Iris pigment epithelial cell (primary cell): ENCODE measurements around the gene SRPK3.
"Not testable (repeated sequence)": the region's sequence is repeated elsewhere in the genome, so short reads cannot be mapped to it uniquely, and the experiment has no call there.

Source experiments
- DNase-seq: peaks from one replicate; pipeline ENCODE4 v3.0.0-alpha.2; 2011; ENCODE audit warnings: low read depth

Gene SRPK3

DNA sequence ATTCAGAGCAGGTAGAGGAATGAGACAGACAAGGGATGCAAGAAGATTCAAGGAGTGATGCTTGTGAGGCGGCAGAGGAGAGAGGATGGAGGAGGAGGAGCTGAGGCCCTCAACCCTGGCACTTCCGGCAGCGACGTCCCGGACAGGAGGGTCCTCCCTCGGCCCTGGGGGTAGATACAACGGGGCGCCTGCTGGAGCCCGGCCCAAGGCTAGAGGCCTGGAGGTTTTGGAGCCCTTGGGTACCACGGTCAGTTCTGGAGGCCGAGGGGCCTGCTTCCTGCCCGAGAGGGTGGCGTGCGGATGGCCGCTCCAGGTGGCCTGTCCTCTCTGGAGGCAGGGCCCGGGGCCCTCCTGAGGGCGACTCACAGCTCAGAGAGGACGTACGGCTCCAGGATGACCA lies 27.1 kb downstream of the SRPK3 start:
- DNase-seq, result no peak

DNA sequence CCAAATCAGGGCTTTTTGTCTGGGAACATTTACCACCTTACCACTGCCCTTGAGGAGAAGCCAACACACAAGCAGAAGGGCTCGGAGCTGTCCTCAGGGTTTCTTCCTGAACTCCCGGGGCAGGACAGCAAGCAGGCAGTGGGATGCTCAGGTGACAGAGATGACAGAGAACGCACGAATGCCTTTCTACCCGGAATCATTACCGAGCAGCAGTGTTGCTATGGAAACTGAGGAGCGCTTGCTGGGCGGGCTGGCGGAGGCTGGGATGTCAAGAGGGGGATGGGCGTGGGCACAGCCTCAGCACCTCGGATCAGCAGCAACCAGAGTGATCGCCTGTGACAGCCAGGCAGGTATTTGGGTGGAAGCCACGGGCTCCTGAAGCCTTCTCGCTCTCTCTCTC lies 31.4 kb downstream of the SRPK3 start:
- DNase-seq, result no peak

DNA sequence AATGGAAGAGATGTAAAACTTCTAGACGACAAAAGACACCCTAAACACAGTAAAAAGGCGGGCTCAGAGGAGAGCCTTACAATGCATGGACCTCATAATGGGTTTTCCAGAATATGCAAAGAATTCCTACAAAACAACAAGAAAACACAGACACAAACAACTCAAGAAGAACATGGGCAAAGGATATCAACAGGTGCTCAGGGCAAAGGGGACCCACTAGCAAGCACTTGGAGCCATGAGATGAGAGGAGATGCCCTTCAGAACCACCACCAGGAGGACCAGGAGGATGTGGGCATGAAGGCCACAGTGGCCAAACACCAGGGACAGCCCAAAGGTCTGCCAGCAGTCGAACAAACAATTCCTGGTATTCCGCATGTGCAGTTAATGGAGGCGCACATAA lies 32.3 kb downstream of the SRPK3 start:
- no peak for DNase-seq

DNA sequence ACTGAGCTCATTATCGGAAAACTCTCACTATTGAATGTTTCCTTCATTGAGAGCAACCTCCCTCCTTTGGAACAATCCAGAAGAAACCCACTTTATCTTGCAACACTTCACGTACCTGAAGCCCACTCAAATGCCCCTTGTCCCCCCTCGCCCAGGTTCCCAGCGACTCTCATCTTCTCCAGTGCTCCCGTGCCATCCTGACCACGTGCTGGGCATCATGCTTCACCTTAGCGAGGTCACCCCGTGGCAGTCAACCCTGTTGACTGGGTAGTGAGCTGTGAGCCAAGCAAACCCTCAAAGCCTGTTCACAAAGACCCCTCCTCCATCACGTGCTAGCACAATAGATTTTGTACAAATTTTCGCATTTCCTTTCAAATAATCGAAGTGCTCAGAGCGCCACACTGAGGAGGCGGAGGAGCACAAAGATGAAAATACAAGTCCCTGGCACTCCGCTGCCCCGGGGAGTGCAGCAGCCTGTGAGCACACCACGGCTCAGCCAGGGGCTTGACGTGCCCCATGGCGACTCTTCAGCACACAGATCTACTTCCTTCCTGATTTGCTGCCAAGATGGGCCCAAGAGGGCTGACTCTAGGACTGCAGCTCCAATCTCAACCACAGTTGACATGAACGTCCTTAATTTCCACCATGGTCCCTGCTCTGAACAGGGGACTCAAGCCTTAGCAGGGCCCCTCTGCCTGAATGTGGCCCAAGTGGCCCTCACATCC lies 33.9 kb downstream of the SRPK3 start:
- no peak for DNase-seq

DNA sequence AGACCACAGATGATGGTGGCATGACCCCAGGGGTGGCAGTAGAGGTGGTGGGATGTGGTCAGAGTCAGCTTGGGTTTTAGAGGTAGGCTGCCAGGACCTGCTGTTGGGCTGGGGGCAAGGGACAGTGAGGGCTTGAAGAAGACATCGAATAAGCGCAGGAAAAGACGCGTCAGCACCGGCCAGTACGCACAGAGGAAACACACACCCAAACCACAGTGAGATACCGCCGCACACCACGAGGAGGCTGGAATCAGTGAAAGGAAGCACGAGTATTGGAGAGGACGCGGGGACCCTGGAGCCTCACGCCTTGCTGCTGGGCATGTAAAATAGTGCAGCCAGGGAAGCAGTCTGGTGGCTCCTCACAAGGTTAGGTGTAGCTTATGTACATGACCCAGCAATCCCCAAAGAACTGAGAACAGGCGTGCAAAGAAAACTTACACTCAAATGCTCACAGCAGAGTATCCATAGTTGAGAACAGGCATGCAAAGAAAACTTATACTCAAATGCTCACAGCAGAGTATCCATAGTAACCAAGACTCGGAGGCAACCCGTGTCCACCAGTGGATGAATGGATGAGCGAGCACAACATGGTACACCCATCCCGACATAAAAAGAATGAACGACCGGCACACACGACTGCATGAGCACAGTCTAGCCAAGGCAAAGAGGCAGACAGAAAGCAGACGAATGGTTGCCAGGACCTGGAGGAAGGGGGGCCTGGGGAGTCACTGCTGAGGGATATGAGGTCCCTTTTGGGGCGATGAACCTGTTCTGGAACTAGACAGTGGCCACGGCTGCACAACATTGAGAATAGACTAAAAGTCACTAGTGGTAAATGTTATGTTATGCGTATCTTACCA lies 36.2 kb downstream of the SRPK3 start:
- no peak for DNase-seq

DNA sequence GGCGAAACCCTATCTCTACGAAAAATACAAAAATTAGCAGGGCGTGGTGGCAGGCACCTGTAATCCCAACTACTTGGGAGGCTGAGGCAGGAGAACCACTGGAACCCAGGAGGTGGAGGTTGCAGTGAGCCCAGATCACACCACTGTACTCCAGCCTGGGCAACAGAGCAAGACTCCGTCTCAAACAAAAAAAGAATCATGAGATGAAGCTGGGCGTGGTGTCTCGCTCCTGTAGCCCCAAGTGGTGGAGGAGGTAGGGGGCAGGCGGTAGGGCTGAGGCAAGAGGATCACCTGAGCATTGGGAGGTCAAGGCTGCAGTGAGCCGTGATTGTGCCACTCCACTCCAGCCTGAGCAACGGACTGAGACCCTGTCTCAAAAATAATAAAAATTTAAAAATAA lies 37.2 kb downstream of the SRPK3 start:
- not testable (repeated sequence) for DNase-seq

DNA sequence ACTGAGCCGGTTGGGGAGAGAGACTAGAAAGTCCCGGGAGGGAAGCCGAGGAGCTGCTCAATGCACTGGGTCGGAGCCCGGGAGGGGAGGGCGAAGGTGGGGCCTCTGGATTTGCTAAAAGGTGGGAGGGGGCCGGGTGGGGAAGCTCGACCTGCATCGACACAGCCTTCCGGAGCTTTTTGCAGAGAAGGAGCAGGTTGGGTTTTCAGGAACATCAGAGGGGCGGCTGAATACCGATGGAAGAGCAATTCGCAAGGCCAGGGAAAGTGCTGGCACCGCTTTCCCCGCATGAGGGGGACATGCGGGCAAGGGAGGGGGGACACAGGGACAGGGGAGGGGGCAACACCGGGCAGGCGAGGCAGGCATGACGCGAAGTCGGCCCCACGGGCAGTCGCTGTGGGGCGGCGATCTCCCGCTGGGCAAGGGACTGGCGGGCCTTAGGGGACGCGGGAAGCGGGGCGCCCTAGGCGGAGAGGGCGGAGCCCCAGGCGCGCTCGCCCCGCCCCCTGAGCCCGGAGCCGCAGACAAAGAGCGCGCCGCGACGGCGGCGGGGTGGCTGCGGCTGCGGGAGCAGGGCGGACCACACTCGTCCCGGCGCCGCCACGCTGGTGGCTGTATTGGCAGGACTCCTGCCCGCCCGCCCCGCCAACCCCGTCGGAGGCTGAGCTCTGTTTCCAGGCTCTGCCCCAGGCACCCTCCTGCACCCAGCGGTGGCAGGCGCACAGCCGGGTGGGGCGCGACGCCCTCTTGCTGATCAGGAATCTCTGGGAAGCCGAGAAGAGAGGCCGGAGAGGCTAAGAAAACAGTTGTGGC lies 37.9 kb downstream of the SRPK3 start:
- no peak for DNase-seq

DNA sequence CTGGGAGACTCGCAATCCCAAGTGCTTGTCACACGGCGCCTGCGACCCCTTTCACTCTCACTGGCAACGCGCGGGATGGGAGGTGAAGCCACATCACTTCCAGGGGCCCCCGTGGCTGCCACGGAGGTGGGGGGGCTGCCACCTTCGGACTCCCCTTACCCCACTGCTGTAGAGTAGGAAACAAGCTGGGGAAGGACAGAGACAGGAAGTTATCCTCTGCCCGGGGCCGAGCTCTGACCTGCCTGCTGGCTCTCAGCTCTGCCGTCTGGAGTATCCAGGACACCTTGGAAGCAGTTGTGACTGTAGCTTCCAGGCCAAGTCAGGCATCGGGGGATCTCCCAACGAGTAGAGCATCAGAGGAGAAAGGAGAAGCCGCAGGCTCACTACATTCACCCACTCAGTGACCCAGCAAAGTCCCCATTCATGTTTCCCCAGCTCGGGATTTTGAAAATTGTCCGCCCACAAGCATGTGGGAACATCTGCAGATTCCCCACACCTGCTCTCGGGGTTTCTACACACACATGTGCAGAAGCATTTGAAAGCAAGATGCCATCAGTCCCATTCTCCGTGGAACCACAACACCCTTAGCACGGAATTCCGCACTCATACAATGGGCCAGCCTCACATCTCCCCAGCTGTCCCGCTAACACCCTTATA lies 38.7 kb downstream of the SRPK3 start:
- DNase-seq, result no peak

DNA sequence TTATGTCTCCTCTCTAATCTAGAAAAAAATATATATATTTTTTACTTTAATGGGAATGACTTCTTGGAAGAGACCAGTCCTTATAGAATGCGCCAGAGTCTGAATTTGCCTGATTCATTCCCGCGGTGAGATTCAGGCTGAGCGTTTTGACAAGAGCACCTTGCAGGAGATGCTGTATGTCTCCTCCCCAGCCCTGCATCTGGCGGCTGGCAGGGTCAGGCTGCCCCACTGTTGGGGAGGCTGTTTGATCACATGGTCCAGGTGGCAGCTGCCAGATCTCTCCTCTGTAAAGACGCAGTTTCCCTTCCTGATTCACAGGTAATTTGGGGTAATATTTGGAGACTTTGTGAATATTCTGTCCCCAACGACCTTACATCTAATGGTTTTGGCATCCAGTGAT lies 39.8 kb downstream of the SRPK3 start:
- no peak for DNase-seq

DNA sequence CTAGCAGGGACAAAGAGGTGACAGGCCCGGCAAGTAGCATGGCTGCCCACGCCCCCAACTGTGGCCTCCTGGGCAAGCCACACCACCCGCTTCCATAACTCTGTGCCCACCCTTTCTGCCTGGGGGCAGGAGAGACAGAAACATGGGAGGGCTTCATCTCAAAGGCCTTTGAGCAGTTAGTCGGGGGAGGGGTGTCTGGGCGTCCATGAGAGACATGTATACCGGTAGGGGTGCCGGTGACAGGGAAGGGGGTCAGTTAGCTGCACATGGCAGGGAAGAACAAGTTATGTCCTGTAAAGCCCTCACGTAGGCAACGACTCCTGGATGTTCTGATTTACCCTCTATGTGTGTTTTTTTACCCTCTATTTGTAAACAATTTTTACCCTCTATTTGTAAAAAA lies 40.2 kb downstream of the SRPK3 start:
- DNase-seq, result no peak

DNA sequence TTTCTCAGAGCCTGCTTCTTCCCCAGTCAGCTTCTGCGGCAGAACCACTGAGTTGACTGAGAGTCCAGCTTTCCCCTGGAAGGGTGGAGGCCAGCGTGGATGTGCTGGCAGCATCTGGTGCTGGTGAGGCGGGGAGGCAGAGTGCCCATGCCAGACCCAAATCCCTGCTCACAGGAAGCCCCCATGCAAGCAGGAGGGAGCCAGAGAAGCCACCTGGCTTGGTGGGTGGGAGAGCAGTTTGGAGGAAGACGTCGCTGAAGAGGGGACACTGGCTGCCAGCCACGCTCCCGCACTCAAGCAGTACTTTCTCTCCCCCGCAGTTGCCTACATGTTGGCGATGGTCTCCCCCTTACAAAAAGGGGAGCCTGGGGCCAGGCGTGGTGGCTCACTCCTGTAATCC lies 43.5 kb downstream of the SRPK3 start:
- DNase-seq, result no peak

DNA sequence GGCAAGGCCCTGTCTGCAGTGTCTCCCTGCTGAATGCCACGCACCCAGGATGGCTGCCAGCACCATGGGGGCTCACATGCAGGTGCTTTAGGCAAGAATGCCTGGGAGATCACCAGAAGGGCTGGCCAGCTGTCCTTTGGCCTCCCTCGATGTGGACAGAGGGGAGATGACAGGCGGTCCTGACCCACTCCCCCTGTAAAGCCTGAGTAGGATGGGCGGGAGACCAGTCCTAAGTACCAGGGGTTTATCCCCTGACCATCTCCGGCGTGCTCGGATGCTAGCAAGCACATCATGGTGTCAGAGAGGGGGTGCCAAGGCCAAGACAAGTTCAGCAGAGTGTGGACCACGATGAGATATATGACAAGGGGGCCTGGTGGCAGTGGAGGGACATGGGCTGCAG lies 44.2 kb downstream of the SRPK3 start:
- DNase-seq, result no peak

DNA sequence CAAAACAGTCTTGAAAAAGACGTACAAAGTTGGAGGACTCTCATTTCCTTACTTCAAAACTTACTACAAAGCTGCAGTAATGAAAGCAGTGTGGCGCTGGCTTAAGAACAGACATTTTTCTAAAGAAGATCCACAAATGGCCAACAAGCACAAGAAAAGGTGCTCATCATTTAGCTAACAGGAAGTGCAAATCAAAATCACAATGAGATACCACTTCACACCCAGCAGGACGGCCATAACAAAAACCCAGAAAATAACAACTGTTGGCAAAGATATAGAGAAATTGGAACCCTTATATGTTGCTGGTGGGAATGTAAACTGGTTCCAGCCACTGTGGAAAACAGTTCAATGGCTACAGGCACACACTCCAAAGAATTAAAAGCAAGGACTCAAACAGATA lies 46.2 kb downstream of the SRPK3 start:
- no peak for DNase-seq

DNA sequence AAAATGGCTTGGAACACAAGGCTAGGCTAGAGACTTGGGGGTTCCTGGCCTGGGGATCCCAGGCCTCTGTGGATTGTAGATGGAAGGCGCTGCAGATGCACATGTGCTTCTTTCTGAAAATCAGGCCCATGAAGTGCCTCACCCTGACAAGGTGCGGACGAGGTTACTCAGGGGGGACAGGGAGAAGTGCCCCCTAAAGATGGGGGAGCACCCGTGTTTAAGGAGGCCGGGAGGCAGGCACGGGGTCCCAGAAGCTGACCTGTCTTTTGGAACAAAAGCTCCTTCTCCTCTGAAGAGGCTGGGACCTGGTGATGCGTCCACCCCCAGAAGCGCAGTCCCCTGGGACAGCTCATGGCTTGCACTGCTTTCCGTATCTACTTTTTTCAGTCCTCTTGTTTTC lies 47.1 kb downstream of the SRPK3 start:
- no peak for DNase-seq

DNA sequence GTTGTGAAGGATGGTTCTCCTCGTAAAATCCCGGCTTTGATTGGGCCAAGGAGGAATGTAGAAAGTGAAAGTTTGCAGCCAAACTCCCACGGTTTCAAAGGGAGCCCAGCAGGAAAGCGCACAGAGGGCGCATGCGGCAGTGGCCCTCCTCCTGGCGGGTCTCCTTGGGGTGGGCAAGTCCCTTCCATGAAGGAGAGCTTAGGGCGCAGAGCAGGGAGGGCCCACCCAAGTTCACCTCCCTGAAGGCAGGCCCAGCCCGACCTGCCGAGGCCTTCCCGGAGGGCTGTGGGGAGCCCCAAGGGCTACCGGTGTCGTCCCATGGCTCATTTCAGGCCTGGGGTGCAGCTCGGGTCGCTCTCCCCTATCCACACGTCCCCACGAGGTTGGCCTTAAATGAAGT lies 47.5 kb downstream of the SRPK3 start:
- no peak for DNase-seq

DNA sequence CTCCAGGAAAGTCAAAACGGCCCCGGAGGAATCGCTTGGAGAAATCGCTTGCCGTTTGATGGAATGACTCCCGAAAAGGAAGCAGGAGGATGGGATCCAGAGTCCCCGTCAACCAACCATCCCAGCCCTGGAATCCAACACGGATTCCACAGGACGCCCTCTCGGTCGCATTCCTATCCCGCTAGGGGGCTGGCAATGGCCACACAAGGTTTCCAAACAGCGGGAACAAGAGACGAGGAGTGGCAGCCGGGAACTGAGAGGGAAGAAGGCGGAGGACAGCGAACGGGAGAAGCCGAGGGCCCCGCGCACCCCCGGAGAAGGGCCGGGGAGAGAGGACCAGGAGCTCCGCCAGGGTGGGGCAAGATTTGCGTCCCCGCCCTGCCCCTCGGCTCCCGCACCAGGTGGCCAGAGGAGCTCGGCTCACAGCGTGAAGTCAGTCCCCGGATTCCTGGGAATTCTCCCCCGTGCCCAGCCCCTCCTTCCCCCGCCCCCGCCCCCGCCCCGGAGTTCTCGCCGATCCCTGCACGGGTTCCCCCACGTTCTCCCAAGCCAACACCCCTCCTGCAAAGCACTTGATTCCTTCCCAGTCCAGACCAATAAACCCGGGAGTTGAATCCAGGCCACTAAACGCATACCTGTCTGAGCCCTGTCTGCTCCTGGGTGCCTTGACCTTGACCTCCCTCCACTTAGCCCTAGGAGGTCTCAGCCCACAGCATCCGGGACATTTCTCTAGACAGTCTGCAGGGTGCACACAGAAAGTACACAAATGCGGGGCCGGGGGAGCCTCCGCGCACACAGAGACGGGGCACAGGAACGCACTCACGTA lies 48.1 kb downstream of the SRPK3 start:
- DNase-seq, result no peak

DNA sequence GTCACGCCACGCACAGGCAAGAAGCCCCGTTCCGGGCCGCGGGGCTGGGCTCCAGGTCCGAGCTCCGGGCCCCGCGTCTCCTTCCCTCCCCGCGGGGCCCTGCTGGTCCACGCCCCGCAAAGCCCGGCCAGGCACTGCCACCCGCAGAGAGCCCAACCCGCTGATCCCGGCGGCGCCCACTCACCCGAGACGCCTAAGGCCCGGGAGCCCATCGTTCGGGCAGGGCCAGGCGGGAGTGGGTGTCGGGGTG lies 48.6 kb downstream of the SRPK3 start:
- no peak for DNase-seq

DNA sequence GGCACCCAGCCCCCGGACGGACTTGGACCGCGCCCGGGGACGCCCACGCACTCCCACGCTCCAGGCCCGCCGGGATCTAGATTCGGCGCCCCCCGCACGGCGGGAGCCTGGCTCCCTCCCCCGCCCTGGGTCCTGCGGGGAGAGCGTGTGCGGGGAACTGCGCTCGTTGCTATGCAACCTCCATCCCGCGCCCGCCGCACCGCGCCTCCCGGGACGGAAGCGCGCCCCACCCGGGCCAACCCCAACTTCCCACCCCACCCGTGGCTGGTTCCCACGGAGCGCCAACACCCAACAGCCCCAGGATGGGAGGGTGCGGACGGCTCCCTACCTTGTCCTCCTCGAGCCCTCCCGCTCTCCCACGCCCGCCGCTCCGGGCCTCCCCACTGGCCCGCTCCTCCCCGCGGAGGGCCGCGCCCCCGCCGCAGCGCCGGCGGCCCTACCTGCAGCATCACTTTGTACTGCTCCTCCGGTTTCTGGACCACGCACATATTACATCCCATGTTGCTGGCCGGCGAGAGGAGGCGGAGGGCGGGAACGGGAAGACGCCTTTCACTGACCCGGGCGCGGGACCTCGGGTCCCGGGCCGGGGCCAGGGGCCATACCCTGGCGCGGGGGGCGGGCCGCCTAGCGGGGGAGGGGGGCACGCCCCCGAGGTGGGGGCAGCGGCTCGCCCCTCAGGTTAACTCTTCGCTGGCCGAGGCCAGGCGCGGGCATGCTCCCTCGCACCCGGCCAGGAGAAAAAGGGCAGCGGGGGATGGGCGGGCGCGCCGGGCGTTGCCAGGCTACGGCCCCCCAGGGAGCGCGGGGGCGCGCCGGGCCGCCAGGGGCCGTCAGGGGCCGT lies 49.2 kb downstream of the SRPK3 start, which contains the start of gene PDZD4:
Gene PDZD4 (minus strand): TSS at position 746 of the 841 bp plus-strand sequence. CDS start 246 bp downstream, at position 500.
- DNase-seq, result no peak

DNA sequence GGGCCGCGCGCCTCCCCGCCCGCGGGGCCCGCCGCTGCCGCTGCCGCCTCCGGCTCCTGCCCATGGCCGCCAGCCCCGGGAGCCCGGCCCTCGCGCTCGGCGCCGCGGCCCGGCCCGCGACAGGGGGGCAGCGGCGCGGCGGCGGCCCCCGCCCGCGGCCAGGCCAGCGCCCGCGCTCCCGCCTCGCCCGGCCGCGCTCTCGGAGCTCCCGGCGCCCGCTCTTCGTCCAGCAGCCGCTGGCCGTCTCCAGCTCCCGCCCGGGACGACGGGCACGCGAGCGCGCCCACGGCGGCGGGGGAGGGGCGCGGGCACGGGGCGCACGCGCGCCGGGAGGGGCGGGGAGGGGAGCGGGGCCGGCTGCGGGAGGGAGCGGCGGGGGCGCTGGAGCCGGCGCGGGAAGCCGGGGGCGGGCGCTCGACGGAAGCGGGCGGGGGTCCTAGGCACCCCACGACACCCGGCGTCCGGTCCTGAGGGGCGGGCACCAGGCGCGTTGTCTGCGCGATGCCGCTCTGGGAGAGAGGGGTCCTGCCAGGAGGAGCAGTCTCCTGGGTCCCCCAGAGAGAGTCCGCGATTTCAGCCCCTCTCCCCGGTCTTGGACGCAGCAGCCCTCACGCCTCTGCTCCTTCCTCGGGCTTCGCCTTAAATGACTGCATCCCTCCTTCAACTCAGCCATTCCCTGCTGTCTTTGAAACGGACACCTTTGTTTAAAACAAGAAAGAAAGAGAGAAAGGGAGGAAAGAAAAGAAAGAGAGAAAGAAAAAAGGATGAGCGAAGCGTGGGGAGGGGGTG lies 50.0 kb downstream of the SRPK3 start:
- no peak for DNase-seq
